AG09309 (cell line): ENCODE results near the gene MBNL1.
A peak's percentile ranks its signal among the peaks of the same experiment; 100 is the strongest.

Experiments
- DNase-seq: peaks from one replicate; pipeline ENCODE4 v3.0.0-alpha.2; 2010; ENCODE audit warnings: low read depth
- H3K4me3 ChIP-seq: 2 replicates; pipeline ENCODE4 v1.5.1; 2011; ENCODE audit warnings: mild to moderate bottlenecking, low read depth, low read length, moderate library complexity; ENCODE audit not compliant: control insufficient read depth
- CTCF ChIP-seq: IDR thresholded peaks from 2 replicates; pipeline ENCODE4 v1.5.1; 2011; ENCODE audit warnings: mild to moderate bottlenecking, low read depth, low read length, inconsistent platforms; ENCODE audit not compliant: insufficient read depth, control insufficient read depth; ENCODE audit errors: missing control alignments

The MBNL1 gene

GRCh38 chr3:152322756-152323155, 54.0 kb downstream of the MBNL1 start:
- no peak overlapping the region for H3K4me3 ChIP-seq
- no peak for TF ChIP-seq CTCF
- no peak for DNase-seq

GRCh38 chr3:152323834-152324233, 55.1 kb downstream of the MBNL1 start:
- no peak overlapping the region for H3K4me3 ChIP-seq
- no peak for TF ChIP-seq CTCF
- DNase-seq: no peak

- no peak for TF ChIP-seq CTCF
- no peak overlapping the region for H3K4me3 ChIP-seq
- no peak for DNase-seq
These were observed 56.4 kb downstream of the MBNL1 start for GRCh38 chr3:152325136-152325535.

- DNase-seq: no peak
- no peak overlapping the region for H3K4me3 ChIP-seq
- TF ChIP-seq CTCF: no peak
These were observed 58.5 kb downstream of the MBNL1 start for GRCh38 chr3:152327203-152327602.

GRCh38 chr3:152328841-152329240, 60.1 kb downstream of the MBNL1 start:
- H3K4me3 ChIP-seq: no peak overlapping the region
- TF ChIP-seq CTCF: no peak
- peak; percentile 41 for DNase-seq

- DNase-seq: no peak
- TF ChIP-seq CTCF: no peak
- no peak overlapping the region for H3K4me3 ChIP-seq
These were observed 61.8 kb downstream of the MBNL1 start for GRCh38 chr3:152330559-152330958.

- no peak overlapping the region for H3K4me3 ChIP-seq
- peak; percentile 60 for DNase-seq
- TF ChIP-seq CTCF: no peak
These were observed 62.4 kb downstream of the MBNL1 start for GRCh38 chr3:152331018-152331541.
